HCT116 (cell line): Measurements from ENCODE around the gene MLKL. TPM values are rescaled to one million over a fixed set of nuclear protein-coding genes. Genes with fewer than 3 reads are reported as not detected.

ENCODE experiments used
- ATAC-seq: fragments of 200-7000 bp; cut with Tn5 transposase; 2 replicates; pipeline ENCODE4 v1.9.1; 2020; ENCODE audit warnings: mild to moderate bottlenecking, moderate library complexity
- Bru-seq: library from RNA; stranded (reverse); fragments of 400-500 nt; gene quantifications from one replicate; lab custom pipeline; 2021; lab: Mats Ljungman, UMichigan
- BruChase-seq, 2 experiments: library from RNA; stranded (reverse); fragments of 400-500 nt; gene quantifications; one replicate each; lab custom pipeline; 2021; lab: Mats Ljungman, UMichigan
- BruUV-seq: library from RNA; stranded (reverse); fragments of 400-500 nt; replicated peaks from 2 replicates; lab custom pipeline; 2021; lab: Mats Ljungman, UMichigan
- CTCF ChIA-PET: fragments of 300-600 bp; sonication (Branson Sonifier 250); formaldehyde crosslinking; loops from one replicate; lab custom pipeline; 2021; ENCODE audit warnings: antibody characterized with exemption; lab: Charles Lee
- POLR2A ChIA-PET: fragments of 300-600, 350-600 bp; sonication (Branson Sonifier 250); formaldehyde crosslinking; loops from one replicate; lab custom pipeline; 2021; ENCODE audit warnings: antibody characterized with exemption; lab: Charles Lee
- RAD21 ChIA-PET, 2 experiments: fragments of 300-600 bp; sonication (Branson Sonifier 250); formaldehyde crosslinking; loops; one replicate each; lab custom pipeline; 2023; ENCODE audit warnings: low total read pairs in 2 of 2; ENCODE audit not compliant: uncharacterized antibody in 2 of 2, unreplicated experiment in 2 of 2, low non-redundant PET in 1 of 2; lab: Charles Lee
- DNase-seq: peaks from one replicate; pipeline ENCODE4 v3.0.0-alpha.2; 2010; ENCODE audit warnings: low read depth, low spot score
- H2AFZ ChIP-seq: fragments of 200-600 bp; shearing (Covaris generic), sonication (generic); 2 replicates; pipeline ENCODE4 v1.6.1; 2017; ENCODE audit warnings: low read depth, mixed run types, mixed read lengths, antibody characterized with exemption, low read length; ENCODE audit not compliant: poor library complexity, severe bottlenecking
- H3K27ac ChIP-seq: 2 replicates; pipeline ENCODE4 v1.5.1; 2012; ENCODE audit warnings: low read depth, low read length
- H3K27me3 ChIP-seq: fragments of 200-600 bp; sonication (generic); 2 replicates; pipeline ENCODE4 v1.6.1; 2016; ENCODE audit warnings: mixed run types, low read length, mixed read lengths; ENCODE audit not compliant: insufficient read depth
- H3K36me3 ChIP-seq, 2 experiments: fragments of 200-500 bp in 1 of 2; fragments of 200-600 bp in 1 of 2; sonication (Bioruptor generic) in 1 of 2; sonication (generic) in 1 of 2; 2 replicates each; pipeline versions ENCODE4 v1.5.1 to v1.6.1; 2014 to 2016; ENCODE audit warnings: low read length in 2 of 2, inconsistent platforms in 1 of 2, mixed read lengths in 1 of 2, mixed run types in 1 of 2; ENCODE audit not compliant: insufficient read depth in 2 of 2, control insufficient read depth in 1 of 2
- H3K4me1 ChIP-seq, 2 experiments: fragments of 200-600 bp in 1 of 2; sonication (generic) in 1 of 2; 2 replicates each; pipeline versions ENCODE4 v1.5.1 to v1.6.1; 2012 to 2017; ENCODE audit warnings: low read length in 2 of 2, inconsistent platforms in 1 of 2, mild to moderate bottlenecking in 1 of 2, mixed read lengths in 1 of 2, mixed run types in 1 of 2, moderate library complexity in 1 of 2; ENCODE audit not compliant: insufficient read depth in 2 of 2, control insufficient read depth in 1 of 2
- H3K4me2 ChIP-seq: fragments of 200-600 bp; sonication (generic); 2 replicates; pipeline ENCODE4 v1.6.1; 2017; ENCODE audit warnings: mixed run types, low read length, mixed read lengths
- H3K4me3 ChIP-seq, 2 experiments: fragments of 200-600 bp in 1 of 2; sonication (generic) in 1 of 2; replicated peaks in 1 of 2; 2 replicates each; pipeline ENCODE4 v1.5.1; 2011 to 2016; ENCODE audit warnings: low read length in 2 of 2, control low read depth in 1 of 2, low read depth in 1 of 2, mild to moderate bottlenecking in 1 of 2, mixed read lengths in 1 of 2, mixed run types in 1 of 2
- H3K79me2 ChIP-seq: fragments of 200-600 bp; sonication (generic); 2 replicates; pipeline ENCODE4 v1.6.1; 2017; ENCODE audit warnings: mild to moderate bottlenecking, mixed run types, low read length, moderate library complexity, mixed read lengths; ENCODE audit not compliant: insufficient read depth
- H3K9ac ChIP-seq: fragments of 200-600 bp; sonication (generic); 2 replicates; pipeline ENCODE4 v1.6.1; 2016; ENCODE audit warnings: low read length, mixed read lengths
- H3K9me2 ChIP-seq: fragments of 200-600 bp; sonication (generic), shearing (Covaris generic); 2 replicates; pipeline ENCODE4 v1.6.1; 2017; ENCODE audit warnings: mixed run types, mild to moderate bottlenecking, moderate library complexity; ENCODE audit not compliant: insufficient read depth
- H3K9me3 ChIP-seq, 2 experiments: fragments of 200-500 bp in 1 of 2; fragments of 200-600 bp in 1 of 2; sonication (Bioruptor generic) in 1 of 2; sonication (generic) in 1 of 2; 2 replicates each; pipeline ENCODE4 v1.6.1; 2014 to 2017; ENCODE audit warnings: low read length in 2 of 2, mixed read lengths in 2 of 2, inconsistent platforms in 1 of 2, low read depth in 1 of 2, mild to moderate bottlenecking in 1 of 2, mixed run types in 1 of 2, moderate library complexity in 1 of 2; ENCODE audit not compliant: control insufficient read depth in 1 of 2, insufficient read depth in 1 of 2
- H4K20me1 ChIP-seq: fragments of 200-600 bp; sonication (generic), shearing (Covaris generic); 2 replicates; pipeline ENCODE4 v1.6.1; 2017; ENCODE audit warnings: mixed run types, mild to moderate bottlenecking, moderate library complexity; ENCODE audit not compliant: insufficient read depth
- JUND ChIP-seq: IDR thresholded peaks from 2 replicates; pipeline ENCODE4 v1.6.1; 2012
- MAX ChIP-seq: IDR thresholded peaks from 2 replicates; pipeline ENCODE4 v1.6.1; 2012
- POLR2A ChIP-seq: IDR thresholded peaks from 2 replicates; pipeline ENCODE4 v1.7.0; 2011; ENCODE audit warnings: borderline replicate concordance; ENCODE audit not compliant: insufficient read depth, insufficient read length; ENCODE audit errors: extremely low read depth
- POLR2AphosphoS5 ChIP-seq: IDR thresholded peaks from 2 replicates; pipeline ENCODE4 v1.6.1; 2011; ENCODE audit warnings: mild to moderate bottlenecking, low read depth, low read length, moderate library complexity
- SIN3A ChIP-seq: IDR thresholded peaks from 2 replicates; pipeline ENCODE4 v1.6.1; 2012; ENCODE audit warnings: low read depth
- ZFX ChIP-seq: fragments of 450-650 bp; IDR thresholded peaks from 2 replicates; pipeline ENCODE4 v1.6.1; 2017
- intact Hi-C: fragments of 100-400 bp; cut with micrococcal nuclease; formaldehyde crosslinking; loops from 2 replicates; pipeline ENCODE4 v1.10.0; 2022
- long read RNA-seq: library from polyadenylated mRNA; unstranded; transcript quantifications from one replicate; pipeline ENCODE4 v2.0.0, GENCODE V29; 2021; ENCODE audit not compliant: unreplicated experiment
- polyA plus RNA-seq: library from polyadenylated mRNA; unstranded; fragments of >200 nt; gene quantifications from 2 replicates; pipeline ENCODE4 v1.2.1, GENCODE V29; 2012; ENCODE audit warnings: missing spikeins
- total RNA-seq: library from RNA; stranded (reverse); gene quantifications from one replicate; pipeline ENCODE4 v1.2.1, GENCODE V29; 2021; ENCODE audit not compliant: unreplicated experiment
- TF ChIP-seq, protein P1 (sequence below), 3 experiments: fragments of 200-600 bp in 1 of 3; sonication (generic) in 1 of 3; IDR thresholded peaks in 2 of 3; conservative IDR thresholded peaks in 1 of 3; 2 replicates each; pipeline ENCODE4 v1.5.1; 2012 to 2017; ENCODE audit warnings: low read depth in 2 of 3, low read length in 2 of 3, antibody characterized with exemption in 1 of 3, borderline replicate concordance in 1 of 3, control low read depth in 1 of 3, mild to moderate bottlenecking in 1 of 3, mixed read lengths in 1 of 3, mixed run types in 1 of 3, moderate library complexity in 1 of 3; ENCODE audit not compliant: insufficient read depth in 1 of 3
- TF ChIP-seq, protein P2 (sequence below): IDR thresholded peaks from 2 replicates; pipeline ENCODE4 v1.6.1; 2011; ENCODE audit warnings: mild to moderate bottlenecking, low read length, moderate library complexity; ENCODE audit not compliant: insufficient replicate concordance; ENCODE audit errors: extremely low read depth

The MLKL gene
- total RNA-seq (8.3 TPM), Bru-seq, nascent RNA (percentile 51 among the genes with signal in this experiment), BruChase-seq, experiment 1, labeled RNA remaining after a 6-hour chase (percentile 45 among the genes with signal in this experiment), BruChase-seq, experiment 2, labeled RNA remaining after a 2-hour chase (percentile 47 among the genes with signal in this experiment)
- 4.8 and 6.3 TPM in 2 replicates for polyA plus RNA-seq
- long read RNA-seq, transcript MLKL-202 (11 exons, 2,523 nt), result major isoform, 8 of 15 reads
- long read RNA-seq, partial matches to known transcripts, result 3 of 15 reads
- long read RNA-seq, other reads (novel, unspliced or antisense), result 4 of 15 reads

DNA sequence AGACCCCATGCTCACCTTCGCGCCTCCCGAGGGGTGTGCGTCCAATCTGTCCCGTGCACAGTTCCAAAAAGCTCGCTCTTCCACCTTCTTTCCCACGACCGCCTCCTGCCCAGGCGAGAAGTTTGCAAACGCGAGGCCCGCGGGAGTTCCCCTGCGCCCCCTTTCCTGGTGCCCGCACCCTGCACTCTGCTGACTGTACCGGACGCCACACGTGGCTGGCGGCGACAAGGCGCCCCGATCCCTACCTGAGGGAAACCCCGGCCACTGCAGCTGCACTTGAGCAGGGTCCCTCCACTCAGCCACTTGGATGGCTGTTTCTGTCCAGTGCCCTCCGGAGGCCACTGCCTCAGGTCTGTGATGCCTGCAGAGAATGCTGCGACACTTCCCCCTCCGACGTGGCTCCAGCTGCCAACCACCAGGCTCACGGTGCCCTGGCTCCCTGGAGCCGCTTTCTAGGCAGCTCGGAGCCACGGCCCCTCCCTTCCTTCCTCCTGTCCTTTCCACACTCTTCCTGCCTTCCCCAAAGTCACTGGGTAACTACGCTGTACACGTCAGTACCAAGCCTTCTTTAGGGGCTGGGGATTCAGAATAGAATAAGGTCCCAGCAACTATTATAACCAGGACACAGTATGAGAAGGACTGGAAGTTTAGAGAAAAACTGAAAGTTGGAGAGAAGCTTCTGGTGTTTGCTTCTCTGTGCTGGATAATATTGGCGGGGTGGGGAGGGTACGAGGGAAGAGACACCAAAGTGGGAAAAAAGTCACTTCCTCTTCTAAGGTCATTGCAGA lies at the start of gene MLKL:
MLKL (minus strand) TSS at position 425 of the 788 bp plus-strand sequence. CDS start 5,105 bp downstream, outside the sequence.
- H3K79me2 ChIP-seq, result no peaks in the 10 kb centered on the region
- no peaks in the 10 kb centered on the region for H3K9me3 ChIP-seq
- intact Hi-C loops, result no loop called here
- BruUV-seq, result TSS peak; percentile 61
- peak; percentile 31 for DNase-seq
- RAD21 ChIA-PET, result no interaction called here
- no peaks in the 10 kb centered on the region for H3K9me2 ChIP-seq
- peaks cover 0 to 28% of the 10 kb centered on the region in 2 experiments; a peak in 2 of 4 replicates for H3K4me1 ChIP-seq
- peak within 1 kb of the TSS; percentile 75 for H3K27ac ChIP-seq
- peak within 1 kb of the TSS; percentile 82 for H3K9ac ChIP-seq
- TF ChIP-seq JUND (no peak), POLR2A (peak; percentile 89), MAX (peak; percentile 94), POLR2AphosphoS5 (peak; percentile 77), ZFX (peak; percentile 50; the same call in 1 of the 2 replicates), SIN3A (peak; percentile 53; the same call in 1 of the 2 replicates)
- TF ChIP-seq, protein P1, sequence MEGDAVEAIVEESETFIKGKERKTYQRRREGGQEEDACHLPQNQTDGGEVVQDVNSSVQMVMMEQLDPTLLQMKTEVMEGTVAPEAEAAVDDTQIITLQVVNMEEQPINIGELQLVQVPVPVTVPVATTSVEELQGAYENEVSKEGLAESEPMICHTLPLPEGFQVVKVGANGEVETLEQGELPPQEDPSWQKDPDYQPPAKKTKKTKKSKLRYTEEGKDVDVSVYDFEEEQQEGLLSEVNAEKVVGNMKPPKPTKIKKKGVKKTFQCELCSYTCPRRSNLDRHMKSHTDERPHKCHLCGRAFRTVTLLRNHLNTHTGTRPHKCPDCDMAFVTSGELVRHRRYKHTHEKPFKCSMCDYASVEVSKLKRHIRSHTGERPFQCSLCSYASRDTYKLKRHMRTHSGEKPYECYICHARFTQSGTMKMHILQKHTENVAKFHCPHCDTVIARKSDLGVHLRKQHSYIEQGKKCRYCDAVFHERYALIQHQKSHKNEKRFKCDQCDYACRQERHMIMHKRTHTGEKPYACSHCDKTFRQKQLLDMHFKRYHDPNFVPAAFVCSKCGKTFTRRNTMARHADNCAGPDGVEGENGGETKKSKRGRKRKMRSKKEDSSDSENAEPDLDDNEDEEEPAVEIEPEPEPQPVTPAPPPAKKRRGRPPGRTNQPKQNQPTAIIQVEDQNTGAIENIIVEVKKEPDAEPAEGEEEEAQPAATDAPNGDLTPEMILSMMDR (IDR thresholded peaks at IDR 0.05 in 2 of 3, conservative IDR thresholded peaks at IDR 0.05 in 1 of 3; ENCODE audit: borderline replicate concordance in 1 of 3, insufficient read depth in 1 of 3, low read depth in 2 of 3, low read length in 2 of 3), result peak in 1 of 3 experiments; percentile 12; a peak in 1 of 6 replicates
- TF ChIP-seq, protein P2, sequence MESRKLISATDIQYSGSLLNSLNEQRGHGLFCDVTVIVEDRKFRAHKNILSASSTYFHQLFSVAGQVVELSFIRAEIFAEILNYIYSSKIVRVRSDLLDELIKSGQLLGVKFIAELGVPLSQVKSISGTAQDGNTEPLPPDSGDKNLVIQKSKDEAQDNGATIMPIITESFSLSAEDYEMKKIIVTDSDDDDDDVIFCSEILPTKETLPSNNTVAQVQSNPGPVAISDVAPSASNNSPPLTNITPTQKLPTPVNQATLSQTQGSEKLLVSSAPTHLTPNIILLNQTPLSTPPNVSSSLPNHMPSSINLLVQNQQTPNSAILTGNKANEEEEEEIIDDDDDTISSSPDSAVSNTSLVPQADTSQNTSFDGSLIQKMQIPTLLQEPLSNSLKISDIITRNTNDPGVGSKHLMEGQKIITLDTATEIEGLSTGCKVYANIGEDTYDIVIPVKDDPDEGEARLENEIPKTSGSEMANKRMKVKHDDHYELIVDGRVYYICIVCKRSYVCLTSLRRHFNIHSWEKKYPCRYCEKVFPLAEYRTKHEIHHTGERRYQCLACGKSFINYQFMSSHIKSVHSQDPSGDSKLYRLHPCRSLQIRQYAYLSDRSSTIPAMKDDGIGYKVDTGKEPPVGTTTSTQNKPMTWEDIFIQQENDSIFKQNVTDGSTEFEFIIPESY, result no peak
- CTCF ChIA-PET, result interaction anchor here (1.1 to 3.6 kb wide), 2 partner anchors 8 to 162 kb away, joined by 3 to 14 read pairs; no protein-coding TSS in a partner anchor
- peak within 1 kb of the TSS; percentile 59 to 73 for H3K4me3 ChIP-seq
- H3K4me2 ChIP-seq, result peak within 1 kb of the TSS; percentile 79
- peak within 1 kb of the TSS; percentile 67 for H2AFZ ChIP-seq
- no peaks in the 10 kb centered on the region for H3K36me3 ChIP-seq
- POLR2A ChIA-PET, result interaction anchor here (1.4 kb wide), 1 partner anchor 38 kb away, joined by 4 read pairs; no protein-coding TSS in a partner anchor
- no peaks in the 10 kb centered on the region for H4K20me1 ChIP-seq
- ATAC-seq, result peak; percentile 78
- H3K27me3 ChIP-seq, result no peaks in the 10 kb centered on the region
